Pancreas (tissue), 10 donors: Measurements from ENCODE around the gene CACUL1. TPM values are rescaled to one million over a fixed set of nuclear protein-coding genes. Genes with fewer than 3 reads are reported as not detected.

Experiments
- ATAC-seq, 4 donors: fragments of 200-7000 bp; cut with Tn5 transposase; one replicate each; pipeline versions ENCODE4 v1.8.0 to v1.9.1; 2020; ENCODE audit warnings: mild to moderate bottlenecking in 4 of 4, moderate library complexity in 4 of 4
- DNase-seq, 6 donors: peaks; one replicate each; pipeline ENCODE4 v3.0.0-alpha.2; 2020
- FAIRE-seq: peaks from 2 replicates; lab custom pipeline; 2012; peaks lifted over from hg19 to GRCh38; lab: Jason Lieb, UNC
- H3K27ac ChIP-seq, 4 donors: fragments of 200-600 bp; sonication (generic); 1 replicate in 3 of 4; 2 replicates in 1 of 4; pipeline versions ENCODE4 v1.5.0 to v1.8.0; 2020
- H3K27me3 ChIP-seq, 4 donors: fragments of 200-600 bp; one replicate each; pipeline ENCODE4 v1.8.0; 2021
- H3K36me3 ChIP-seq, 3 donors: fragments of 200-600 bp; sonication (generic) in 1 of 3; one replicate each; pipeline versions ENCODE4 v1.5.0 to v1.8.0; 2020 to 2021
- H3K4me1 ChIP-seq, 3 donors: fragments of 200-600 bp; one replicate each; pipeline ENCODE4 v1.8.0; 2021
- H3K4me3 ChIP-seq, 4 donors: fragments of 200-600 bp; sonication (generic) in 2 of 4; one replicate each; pipeline versions ENCODE4 v1.5.0 to v1.8.0; 2020 to 2021
- H3K9me3 ChIP-seq, 4 donors: fragments of 200-600 bp; one replicate each; pipeline ENCODE4 v1.8.0; 2021
- CTCF ChIP-seq, 4 donors: fragments of 200-600 bp; sonication (generic) in 3 of 4; IDR thresholded peaks; one replicate each; pipeline versions ENCODE4 v1.5.0 to v1.8.0; 2021; ENCODE audit warnings: antibody characterized with exemption in 4 of 4
- WGBS, 2 donors: extraction: QIAGEN DNeasy Blood & Tissue Kit; methylation state at CpG; one replicate each; pipeline ENCODE4 v1.1.7; 2013; 5-methylcytosine and 5-hydroxymethylcytosine counted together
- intact Hi-C, 3 donors: fragments of 100-400 bp; cut with DNase I; formaldehyde crosslinking; loops; one replicate each; pipeline versions ENCODE4 v1.11.1 to v1.14.2; 2022
- polyA plus RNA-seq, 2 donors: library from polyadenylated mRNA; stranded (reverse); fragments of 200-250 nt; gene quantifications; one replicate each; pipeline ENCODE4 v1.2.3, GENCODE V29; 2013
- total RNA-seq, 6 donors: library from RNA; stranded (reverse); fragmentation: NEBNext Ultra II Directional in 4 of 6; extraction: Animal tissue kit (Norgen Biotek cat#: 25700) in 4 of 6; gene quantifications; one replicate each; pipeline versions ENCODE4 v1.2.1 to v1.2.4, GENCODE V29; 2021 to 2023
- donor health status: healthy with polysubstance abuse.
- donor health status: DM: no; HTN: no; CAD: no; lungs with moderate emphysema.
- donor health status: DM: no; HTN: no; CAD: no.
- donor health status: control.
- donor health status: control.
- donor health status: Bipolar disorder and iron deficiency.
- donor health status: DM: yes; HTN: yes; CAD: no.
- donor health status: DM: no; HTN: no; CAD: no.
- donor health status: DM: no; HTN: no; CAD: no.
- donor health status: DM: yes; HTN: yes; CAD: no.

The CACUL1 gene
- total and polyA plus RNA-seq, 8 donors = 3.1 to 28.3 (median 16.2) TPM

GRCh38 chr10:118764195-118764594 is 9.4 kb upstream of the CACUL1 start:
- DNase-seq (no peak), FAIRE-seq (no peak), ATAC-seq (no peak)
- no peak overlapping the region for H3K4me3 ChIP-seq
- H3K9me3 ChIP-seq = no peaks in the 10 kb centered on the region
- H3K4me1 ChIP-seq = no peaks in the 10 kb centered on the region
- no peak overlapping the region for H3K27ac ChIP-seq
- no peaks in the 10 kb centered on the region for H3K27me3 ChIP-seq
- no peaks in the 10 kb centered on the region for H3K36me3 ChIP-seq
- TF ChIP-seq CTCF (IDR thresholded peaks at IDR 0.05) = no peak
- intact Hi-C loops = no loop called here
- 94 to 96% methylated on average over 4 of the region's 4 CpGs for WGBS, 2 donors

GRCh38 chr10:118763202-118763988 is 8.6 kb upstream of the CACUL1 start:
- no peak for TF ChIP-seq CTCF (IDR thresholded peaks at IDR 0.05)
- no peak overlapping the region for H3K4me3 ChIP-seq
- intact Hi-C loops = no loop called here

GRCh38 chr10:118760265-118760664 is 5.5 kb upstream of the CACUL1 start:
- Histone ChIP-seq H3K9me3 (no peaks in the 10 kb centered on the region), H3K36me3 (no peaks in the 10 kb centered on the region), H3K4me3 (no peak overlapping the region), H3K27me3 (no peaks in the 10 kb centered on the region), H3K27ac (no peak overlapping the region), H3K4me1 (no peaks in the 10 kb centered on the region)
- WGBS, 2 donors = 91 to 95% methylated on average over 34 to 36 of the region's 36 CpGs
- TF ChIP-seq CTCF (IDR thresholded peaks at IDR 0.05) = no peak
- ATAC-seq (no peak), DNase-seq (peak in 2 of 6 donors; percentile 23 to 57), FAIRE-seq (no peak)
- intact Hi-C loops = no loop called here

More at GRCh38 chr10:118763202-118763988, 8.6 kb upstream of the CACUL1 start:
- Histone ChIP-seq H3K27me3 (no peaks in the 10 kb centered on the region), H3K36me3 (no peaks in the 10 kb centered on the region), H3K4me1 (no peaks in the 10 kb centered on the region), H3K9me3 (no peaks in the 10 kb centered on the region), H3K27ac (no peak overlapping the region)
- WGBS, 2 donors = 71 to 73% methylated on average over 3 of the region's 3 CpGs
- FAIRE-seq (no peak), ATAC-seq (peak in 1 of 4 donors; percentile 34), DNase-seq (no peak)

GRCh38 chr10:118758449-118758848 is 3.7 kb upstream of the CACUL1 start:
- H3K4me3 ChIP-seq = no peak overlapping the region
- FAIRE-seq = no peak
- TF ChIP-seq CTCF (IDR thresholded peaks at IDR 0.05) = no peak
- no peaks in the 10 kb centered on the region for H3K27me3 ChIP-seq
- intact Hi-C loops = no loop called here
- no peak overlapping the region for H3K27ac ChIP-seq
- H3K36me3 ChIP-seq = no peaks in the 10 kb centered on the region
- ATAC-seq = no peak
- WGBS, 2 donors = 44 to 52% methylated on average over 1 of the region's 1 CpG
- H3K4me1 ChIP-seq = peaks cover 0 to 2% (median 0%) of the 10 kb centered on the region in 3 donors
- no peaks in the 10 kb centered on the region for H3K9me3 ChIP-seq
- no peak for DNase-seq

GRCh38 chr10:118754229-118754555 is 578 bp downstream of the CACUL1 start:
- Histone ChIP-seq H3K9me3 (no peaks in the 10 kb centered on the region), H3K4me1 (peaks cover 13 to 20% (median 19%) of the 10 kb centered on the region in 3 donors), H3K36me3 (no peaks in the 10 kb centered on the region), H3K27me3 (no peaks in the 10 kb centered on the region), H3K27ac (peak overlapping the region; percentile 64 to 91 (median 80)), H3K4me3 (peak overlapping the region; percentile 93 to 100 (median 97))
- ATAC-seq (peak; percentile 4 to 31 (median 22)), DNase-seq (peak; percentile 55 to 85 (median 63)), FAIRE-seq (no peak)
- 0 to 2% methylated on average over 17 to 22 of the region's 22 CpGs for WGBS, 2 donors
- TF ChIP-seq CTCF (IDR thresholded peaks at IDR 0.05) = no peak
- intact Hi-C loops = no loop called here
